ENCODE results near the gene BAMBI. TPM values are rescaled to one million over a fixed set of nuclear protein-coding genes. Genes with fewer than 3 reads are reported as not detected.

The BAMBI gene
- polyA plus RNA-seq, 1 of the 3 experiments (the other 2 are of a cell fraction) = 2.8 TPM

DNA sequence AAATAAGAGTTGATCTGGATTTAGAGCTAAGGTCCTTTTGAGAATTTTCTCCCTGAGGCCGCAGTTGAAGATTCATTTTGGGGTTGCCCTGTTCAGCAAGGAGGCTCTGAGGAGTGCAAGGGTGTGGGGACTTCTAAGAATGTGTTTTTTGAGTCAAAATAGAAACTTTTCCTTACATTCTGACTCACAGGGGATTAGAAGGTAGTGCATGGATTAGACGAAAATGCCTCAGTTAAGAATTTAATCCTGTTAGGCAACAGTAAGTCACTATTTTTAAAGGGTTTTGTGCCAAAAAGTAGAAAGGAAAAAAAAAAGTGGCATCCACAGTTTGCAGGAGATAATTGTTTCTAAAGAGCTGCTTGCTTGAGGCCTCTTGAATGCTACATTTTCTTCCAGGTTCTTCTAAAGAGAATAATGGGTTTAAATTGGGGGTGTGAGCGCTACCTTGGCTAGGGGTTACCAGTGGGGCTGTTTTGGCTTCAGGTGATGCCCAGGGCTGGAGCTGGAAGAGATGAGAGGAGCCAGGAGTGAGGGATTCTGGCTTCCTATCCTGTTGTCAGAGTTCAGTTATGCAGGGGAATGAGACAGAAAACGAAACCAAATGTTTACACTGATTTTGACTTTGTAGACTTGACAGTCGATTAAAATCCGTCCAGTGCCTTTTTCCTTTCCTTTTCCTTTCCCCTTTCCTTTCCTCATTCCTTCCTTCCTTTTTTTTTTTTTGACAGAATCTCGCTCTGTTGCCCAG lies 52.9 kb downstream of the BAMBI start:
- Histone ChIP-seq H3K36me3 (replicated peaks in 1 of 2; ENCODE audit: control insufficient read depth in 1 of 2, insufficient read depth in 2 of 2, low read length in 1 of 2) (no peaks in the 10 kb centered on the region), H3K4me2 (no peak overlapping the region), H3K4me1 (ENCODE audit: control insufficient read depth in 1 of 2, insufficient read depth in 2 of 2, low read depth in 1 of 2, low read length in 1 of 2) (peaks cover 0 to 2% of the 10 kb centered on the region in 2 experiments; a peak in 1 of 4 replicates), H3K9ac (no peak overlapping the region), H4K20me1 (ENCODE audit: insufficient read depth) (no peaks in the 10 kb centered on the region), H3K27ac (ENCODE audit: low read depth in 2 of 2, low read length in 1 of 2) (no peak overlapping the region), H3K4me3 (ENCODE audit: low read depth in 2 of 2, low read length in 1 of 2) (no peak overlapping the region), H3K9me2 (no peaks in the 10 kb centered on the region), H3K79me2 (ENCODE audit: insufficient read depth) (no peaks in the 10 kb centered on the region), H3K9me3 (no peaks in the 10 kb centered on the region), H3K27me3 (ENCODE audit: insufficient read depth) (no peaks in the 10 kb centered on the region), H3F3A (replicated peaks; ENCODE audit: insufficient read depth) (peaks cover 12% of the 10 kb centered on the region), H2AFZ (ENCODE audit: low read depth) (no peak overlapping the region)
- TF ChIP-seq, protein P1, sequence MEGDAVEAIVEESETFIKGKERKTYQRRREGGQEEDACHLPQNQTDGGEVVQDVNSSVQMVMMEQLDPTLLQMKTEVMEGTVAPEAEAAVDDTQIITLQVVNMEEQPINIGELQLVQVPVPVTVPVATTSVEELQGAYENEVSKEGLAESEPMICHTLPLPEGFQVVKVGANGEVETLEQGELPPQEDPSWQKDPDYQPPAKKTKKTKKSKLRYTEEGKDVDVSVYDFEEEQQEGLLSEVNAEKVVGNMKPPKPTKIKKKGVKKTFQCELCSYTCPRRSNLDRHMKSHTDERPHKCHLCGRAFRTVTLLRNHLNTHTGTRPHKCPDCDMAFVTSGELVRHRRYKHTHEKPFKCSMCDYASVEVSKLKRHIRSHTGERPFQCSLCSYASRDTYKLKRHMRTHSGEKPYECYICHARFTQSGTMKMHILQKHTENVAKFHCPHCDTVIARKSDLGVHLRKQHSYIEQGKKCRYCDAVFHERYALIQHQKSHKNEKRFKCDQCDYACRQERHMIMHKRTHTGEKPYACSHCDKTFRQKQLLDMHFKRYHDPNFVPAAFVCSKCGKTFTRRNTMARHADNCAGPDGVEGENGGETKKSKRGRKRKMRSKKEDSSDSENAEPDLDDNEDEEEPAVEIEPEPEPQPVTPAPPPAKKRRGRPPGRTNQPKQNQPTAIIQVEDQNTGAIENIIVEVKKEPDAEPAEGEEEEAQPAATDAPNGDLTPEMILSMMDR (IDR thresholded peaks at IDR 0.05) = no peak
- TF ChIP-seq TCF12 (IDR thresholded peaks at IDR 0.05) = no peak
- no peak for TF ChIP-seq NFIC (IDR thresholded peaks at IDR 0.05; ENCODE audit: borderline replicate concordance)
- no peak for TF ChIP-seq GABPA (IDR thresholded peaks at IDR 0.05; ENCODE audit: low read depth)
- TF ChIP-seq, protein P2, sequence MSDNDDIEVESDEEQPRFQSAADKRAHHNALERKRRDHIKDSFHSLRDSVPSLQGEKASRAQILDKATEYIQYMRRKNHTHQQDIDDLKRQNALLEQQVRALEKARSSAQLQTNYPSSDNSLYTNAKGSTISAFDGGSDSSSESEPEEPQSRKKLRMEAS (IDR thresholded peaks at IDR 0.05; ENCODE audit: low read depth) = no peak
- no peak for TF ChIP-seq RCOR1 (IDR thresholded peaks at IDR 0.05; ENCODE audit: low read length)
- TF ChIP-seq SIN3A (IDR thresholded peaks at IDR 0.05; ENCODE audit: borderline replicate concordance, low read depth, low read length) = no peak
- TF ChIP-seq MEF2A (IDR thresholded peaks at IDR 0.05; ENCODE audit: borderline replicate concordance, low read depth) = no peak
- TF ChIP-seq GATA2 (CRISPR knock-in tag; IDR thresholded peaks at IDR 0.05) = no peak
- no peak for TF ChIP-seq FOXM1 (IDR thresholded peaks at IDR 0.05; ENCODE audit: low read depth)
- TF ChIP-seq MXI1 (IDR thresholded peaks at IDR 0.05; ENCODE audit: low read depth, low read length) = no peak
- TF ChIP-seq RAD21 (IDR thresholded peaks at IDR 0.05; ENCODE audit: low read length) = no peak
- TF ChIP-seq FOXJ3 (CRISPR knock-in tag; IDR thresholded peaks at IDR 0.05) = no peak
- no peak for TF ChIP-seq EP300 (IDR thresholded peaks at IDR 0.05; ENCODE audit: borderline replicate concordance in 1 of 2, low read depth in 1 of 2, low read length in 1 of 2)
- TF ChIP-seq RFX5 (IDR thresholded peaks at IDR 0.05; ENCODE audit: low read length) = no peak
- no peak for TF ChIP-seq NRF1 (IDR thresholded peaks at IDR 0.05; ENCODE audit: low read depth, low read length)
- TF ChIP-seq FOSL2 (IDR thresholded peaks at IDR 0.05; ENCODE audit: borderline replicate concordance, low read depth) = no peak
- TF ChIP-seq TAF1 (IDR thresholded peaks at IDR 0.05; ENCODE audit: borderline replicate concordance, low read depth, low read length) = no peak
- DNase-seq = no peak
- 79% methylated on average over 7 of the region's 7 CpGs for WGBS (ENCODE audit: low lambda C conversion rate)
- ChIA-PET POLR2A (no interaction called here), CTCF (no interaction called here)

Data from SK-N-SH (cell line).